ENCODE results near the gene ZNRF3.

GRCh38 chr22:29069463-29069862 is 186.1 kb downstream of the ZNRF3 start:
- TF ChIP-seq CTCF (IDR thresholded peaks at IDR 0.05) (no peak), POLR2A (IDR thresholded peaks at IDR 0.05) (no peak)
